ENCODE data around the gene RABGGTA. TPM values are rescaled to one million over a fixed set of nuclear protein-coding genes. Genes with fewer than 3 reads are reported as not detected.

RABGGTA gene
- total and polyA plus RNA-seq, 9 of the 15 experiments (the other 6 are each of a cell fraction or from before 2014, with no cell fraction given) = 4.5 to 24.2 (median 15.5) TPM

DNA sequence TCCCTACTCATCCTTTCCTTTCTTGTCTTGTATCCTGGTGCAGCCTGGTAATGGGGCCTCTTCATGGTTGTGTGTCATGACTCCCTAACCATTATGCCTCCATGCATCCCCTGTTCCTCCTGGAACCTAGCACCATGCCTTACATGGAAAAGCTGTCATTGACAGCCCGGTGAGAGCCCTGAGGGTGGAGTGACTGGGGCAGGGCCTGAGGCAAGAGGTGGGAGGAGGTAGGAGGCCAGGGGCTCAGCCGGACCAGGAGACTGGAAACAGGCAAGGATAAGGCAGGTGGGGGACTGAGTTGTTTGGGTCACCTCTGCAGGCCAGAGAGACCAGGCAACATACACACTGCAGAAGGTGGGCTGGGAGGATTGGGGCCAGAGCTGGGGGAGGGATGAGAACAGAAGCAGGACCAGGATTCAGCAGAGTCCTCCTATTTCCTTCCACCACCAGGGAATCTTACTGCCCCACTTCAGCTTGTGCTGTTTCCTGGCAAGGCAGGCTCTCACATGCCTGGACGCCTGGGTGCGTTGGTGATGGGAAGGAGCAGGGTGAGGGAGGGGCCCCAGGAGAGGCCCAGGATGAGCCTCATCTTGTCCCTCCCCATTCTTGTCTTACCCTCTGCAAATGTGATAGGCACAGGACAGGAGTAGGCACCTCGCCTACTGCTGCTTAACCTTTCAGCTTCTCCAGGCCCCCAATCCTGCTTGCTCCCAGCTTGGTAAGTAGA is 38.3 kb upstream of the RABGGTA start, which contains the start of gene LTB4R2:
TSS of gene LTB4R2 (plus strand) at position 603 of the 727 bp plus-strand sequence. CDS start 525 bp downstream, outside the sequence.
- POLR2A ChIA-PET = interaction anchor here (1.1 kb wide), 1 partner anchor 10 kb away, joined by 3 read pairs; the partner anchor contains the start of genes DHRS1 and NOP9
- Histone ChIP-seq H3K9me3 (replicated peaks; ENCODE audit: control insufficient read depth, insufficient read depth, low read depth, low read length) (no peaks in the 10 kb centered on the region), H3K9ac (ENCODE audit: insufficient read depth in 1 of 2, low read depth in 2 of 2, low read length in 2 of 2) (0 out of 4 replicates have a peak within 1 kb of the TSS, but pooled peaks of 1 of the 2 experiments have one; percentile 27), H3K4me2 (ENCODE audit: insufficient read depth, low read length) (no peak within 1 kb of the TSS), H3K9me1 (ENCODE audit: control insufficient read depth, insufficient read depth, low read length) (no peaks in the 10 kb centered on the region), H3K4me3 (no peak within 1 kb of the TSS), H3K27me3 (ENCODE audit: control insufficient read depth in 2 of 2, insufficient read depth in 2 of 2, low read length in 2 of 2) (no peaks in the 10 kb centered on the region), H3K4me1 (replicated peaks in 1 of 2; ENCODE audit: control insufficient read depth in 2 of 2, insufficient read depth in 2 of 2, low read length in 2 of 2) (peaks cover 4 to 6% of the 10 kb centered on the region in 2 experiments; a peak in 4 of 5 replicates), H4K20me1 (replicated peaks; ENCODE audit: control insufficient read depth, insufficient read depth, low read length) (no peaks in the 10 kb centered on the region), H3K79me2 (ENCODE audit: control insufficient read depth, insufficient read depth, low read length) (no peaks in the 10 kb centered on the region), H3K27ac (ENCODE audit: extremely low read depth, low read depth, low read length) (no peak within 1 kb of the TSS), H3K36me3 (ENCODE audit: control insufficient read depth, insufficient read depth, low read length) (peaks cover 52% of the 10 kb centered on the region; the same call in 2 of the 3 replicates), H2AFZ (ENCODE audit: low read depth, low read length) (no peak within 1 kb of the TSS)
- no peak for ATAC-seq
- intact Hi-C loops (cut with micrococcal nuclease) (no loop called here), in situ Hi-C loops (cut with MboI) (no loop called here)
- BruUV-seq (replicated peaks) = no TSS peak
- CTCF ChIA-PET (ENCODE audit: low intra/inter-chr PET ratio) = no interaction called here
- TF ChIP-seq ZFP36 (IDR thresholded peaks at IDR 0.05; ENCODE audit: low read depth, low read length, partially characterized antibody) = peak; percentile 17
- TF ChIP-seq, protein P1, sequence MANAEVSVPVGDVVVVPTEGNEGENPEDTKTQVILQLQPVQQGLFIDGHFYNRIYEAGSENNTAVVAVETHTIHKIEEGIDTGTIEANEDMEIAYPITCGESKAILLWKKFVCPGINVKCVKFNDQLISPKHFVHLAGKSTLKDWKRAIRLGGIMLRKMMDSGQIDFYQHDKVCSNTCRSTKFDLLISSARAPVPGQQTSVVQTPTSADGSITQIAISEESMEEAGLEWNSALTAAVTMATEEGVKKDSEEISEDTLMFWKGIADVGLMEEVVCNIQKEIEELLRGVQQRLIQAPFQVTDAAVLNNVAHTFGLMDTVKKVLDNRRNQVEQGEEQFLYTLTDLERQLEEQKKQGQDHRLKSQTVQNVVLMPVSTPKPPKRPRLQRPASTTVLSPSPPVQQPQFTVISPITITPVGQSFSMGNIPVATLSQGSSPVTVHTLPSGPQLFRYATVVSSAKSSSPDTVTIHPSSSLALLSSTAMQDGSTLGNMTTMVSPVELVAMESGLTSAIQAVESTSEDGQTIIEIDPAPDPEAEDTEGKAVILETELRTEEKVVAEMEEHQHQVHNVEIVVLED (CRISPR knock-in tag; IDR thresholded peaks at IDR 0.05) = no peak
- DNase-seq (ENCODE audit: extremely low read depth in 1 of 4, low spot score in 3 of 4) = no peak
- FAIRE-seq = no peak
- WGBS (ENCODE audit: insufficient coverage, low coverage, missing lambda C conversion rate) = 84% methylated on average over 5 of the region's 5 CpGs

All from K562 (cell line).